Measurements from ENCODE around the gene LYPD6.

The LYPD6 gene

DNA sequence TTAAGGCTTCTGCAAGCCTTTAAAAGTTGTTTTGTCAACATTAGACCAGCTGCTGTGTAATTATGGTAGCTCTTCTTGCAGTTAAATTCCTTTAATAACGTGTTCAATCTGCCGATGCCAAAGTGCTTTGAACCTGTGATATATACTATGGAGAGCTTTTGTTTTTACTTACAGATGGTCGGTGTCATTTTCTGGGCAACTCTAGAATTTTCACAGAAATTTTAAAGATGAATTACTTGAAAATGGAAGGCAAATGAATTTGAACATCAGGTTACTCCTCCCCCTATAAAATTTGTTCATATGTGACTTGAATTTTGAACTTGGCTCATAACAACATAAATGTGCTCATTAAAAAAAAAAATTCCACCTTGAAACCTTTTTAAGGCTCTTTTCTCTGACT is 23.0 kb downstream of the LYPD6 start:
- no peaks in the 10 kb centered on the region for H3K4me1 ChIP-seq (ENCODE audit: control insufficient read depth, insufficient read depth, low read length)
- H3K27me3 ChIP-seq (ENCODE audit: control insufficient read depth, insufficient read depth, low read length), result no peaks in the 10 kb centered on the region
- H3K36me3 ChIP-seq (ENCODE audit: control insufficient read depth, insufficient read depth, low read length), result no peaks in the 10 kb centered on the region
- H3K9ac ChIP-seq (ENCODE audit: low read depth, low read length), result no peak overlapping the region
- H3K9me3 ChIP-seq (ENCODE audit: control insufficient read depth, insufficient read depth, low read length), result no peaks in the 10 kb centered on the region
- H3K4me3 ChIP-seq (ENCODE audit: low read depth, low read length), result no peak overlapping the region

DNA sequence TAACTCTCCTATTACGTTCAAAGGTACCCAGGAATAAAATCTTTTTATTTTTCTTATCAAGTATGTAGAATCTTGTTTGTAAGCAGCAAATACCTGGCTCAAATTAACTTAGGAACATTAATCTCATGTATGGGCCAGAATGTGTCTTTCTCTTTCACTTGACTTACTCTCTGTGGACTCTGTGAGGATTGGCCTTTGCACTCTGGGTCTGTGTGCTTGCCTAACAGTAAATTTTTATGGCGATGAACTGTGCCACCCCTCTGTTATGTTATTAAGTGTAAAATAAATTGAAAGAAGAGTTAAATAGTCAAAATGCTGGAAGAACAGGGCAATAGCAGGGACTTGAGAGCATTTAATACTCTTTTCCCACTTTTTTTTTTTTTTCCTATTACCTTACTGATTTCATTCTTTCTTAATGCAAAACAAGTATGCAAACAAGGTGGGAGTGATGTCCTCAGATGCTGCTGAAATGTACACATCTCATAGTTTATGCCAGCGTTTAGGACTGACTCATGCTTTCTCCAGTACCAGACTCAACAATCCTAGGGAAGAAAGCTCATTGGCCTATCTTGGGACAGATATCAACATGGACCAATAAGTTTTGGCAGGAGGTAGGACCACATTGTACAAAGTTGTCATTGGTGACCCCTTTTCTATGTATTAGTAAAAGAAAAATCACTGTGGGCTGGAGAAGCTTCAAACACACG is 25.5 kb downstream of the LYPD6 start:
- H3K9me3 ChIP-seq (ENCODE audit: control insufficient read depth, insufficient read depth, low read length), result no peaks in the 10 kb centered on the region
- no peaks in the 10 kb centered on the region for H3K27me3 ChIP-seq (ENCODE audit: control insufficient read depth, insufficient read depth, low read length)
- peaks cover 3% of the 10 kb centered on the region for H3K4me1 ChIP-seq (ENCODE audit: control insufficient read depth, insufficient read depth, low read length)
- H3K4me3 ChIP-seq (ENCODE audit: low read depth, low read length), result no peak overlapping the region
- no peaks in the 10 kb centered on the region for H3K36me3 ChIP-seq (ENCODE audit: control insufficient read depth, insufficient read depth, low read length)
- H3K9ac ChIP-seq (ENCODE audit: low read depth, low read length), result no peak overlapping the region

DNA sequence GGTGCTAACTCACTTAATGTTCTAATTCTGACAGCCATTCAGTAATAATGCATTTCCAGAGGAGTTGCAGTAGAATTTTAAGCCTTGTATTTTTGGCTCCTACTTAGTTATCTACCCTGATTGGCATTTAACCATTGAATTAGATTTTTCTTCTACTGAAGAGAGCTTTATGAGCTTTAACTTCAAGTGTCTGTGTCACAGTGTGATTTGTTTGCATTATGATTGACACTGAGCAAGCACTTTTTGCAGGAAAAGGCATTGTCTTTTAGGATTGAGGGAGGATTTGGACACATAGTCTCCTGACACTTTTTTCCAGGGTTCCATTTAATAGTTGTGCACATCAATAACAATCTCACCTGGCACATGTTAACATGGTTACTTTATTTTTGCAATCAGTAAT is 26.7 kb downstream of the LYPD6 start:
- no peak overlapping the region for H3K9ac ChIP-seq (ENCODE audit: low read depth, low read length)
- no peaks in the 10 kb centered on the region for H3K9me3 ChIP-seq (ENCODE audit: control insufficient read depth, insufficient read depth, low read length)
- H3K27me3 ChIP-seq (ENCODE audit: control insufficient read depth, insufficient read depth, low read length), result no peaks in the 10 kb centered on the region
- no peak overlapping the region for H3K4me3 ChIP-seq (ENCODE audit: low read depth, low read length)
- no peaks in the 10 kb centered on the region for H3K36me3 ChIP-seq (ENCODE audit: control insufficient read depth, insufficient read depth, low read length)
- H3K4me1 ChIP-seq (ENCODE audit: control insufficient read depth, insufficient read depth, low read length), result peaks cover 3% of the 10 kb centered on the region

DNA sequence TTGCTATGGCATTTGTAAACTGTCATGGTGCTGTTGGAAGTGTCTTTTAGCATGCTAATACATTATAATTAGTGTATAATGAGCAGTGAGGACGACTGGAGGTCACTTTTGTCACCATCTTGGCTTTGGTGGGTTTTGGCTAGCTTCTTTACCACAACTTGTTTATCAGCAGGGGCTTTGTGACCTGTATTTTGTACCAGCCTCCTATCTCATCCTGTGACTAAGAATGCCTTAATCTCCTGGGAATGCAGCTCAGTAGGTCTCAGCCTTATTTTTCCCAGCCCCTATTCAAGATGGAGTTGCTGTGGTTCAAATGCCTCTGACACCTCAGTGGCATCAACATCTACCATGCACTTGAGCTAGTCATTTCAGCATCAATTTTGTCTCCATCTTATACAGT is 29.7 kb downstream of the LYPD6 start:
- H3K4me1 ChIP-seq (ENCODE audit: control insufficient read depth, insufficient read depth, low read length), result peaks cover 10% of the 10 kb centered on the region
- H3K9ac ChIP-seq (ENCODE audit: low read depth, low read length), result no peak overlapping the region
- H3K36me3 ChIP-seq (ENCODE audit: control insufficient read depth, insufficient read depth, low read length), result no peaks in the 10 kb centered on the region
- H3K4me3 ChIP-seq (ENCODE audit: low read depth, low read length), result no peak overlapping the region
- no peaks in the 10 kb centered on the region for H3K9me3 ChIP-seq (ENCODE audit: control insufficient read depth, insufficient read depth, low read length)
- no peaks in the 10 kb centered on the region for H3K27me3 ChIP-seq (ENCODE audit: control insufficient read depth, insufficient read depth, low read length)

DNA sequence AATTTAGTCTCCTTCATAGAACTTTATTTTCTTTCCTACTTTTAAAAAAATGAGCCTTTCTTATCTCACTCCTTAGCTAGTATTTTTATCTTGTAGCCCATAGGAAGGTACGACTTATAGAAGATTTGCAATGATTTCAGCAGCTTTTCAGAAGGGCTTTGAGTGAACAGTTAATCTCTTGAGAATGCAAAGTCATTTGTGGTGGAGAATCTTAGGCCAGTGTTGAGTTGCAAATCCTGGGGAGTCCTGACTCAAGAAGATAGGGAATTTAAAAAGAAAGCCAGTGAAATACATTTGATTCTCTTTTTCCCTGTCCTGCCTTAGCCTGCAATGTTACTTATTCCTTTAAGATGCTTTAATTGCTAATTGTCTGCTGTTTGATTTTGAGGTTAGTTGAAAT is 33.6 kb downstream of the LYPD6 start:
- H3K9ac ChIP-seq (ENCODE audit: low read depth, low read length), result no peak overlapping the region
- H3K27me3 ChIP-seq (ENCODE audit: control insufficient read depth, insufficient read depth, low read length), result no peaks in the 10 kb centered on the region
- no peaks in the 10 kb centered on the region for H3K9me3 ChIP-seq (ENCODE audit: control insufficient read depth, insufficient read depth, low read length)
- H3K36me3 ChIP-seq (ENCODE audit: control insufficient read depth, insufficient read depth, low read length), result no peaks in the 10 kb centered on the region
- H3K4me3 ChIP-seq (ENCODE audit: low read depth, low read length), result no peak overlapping the region
- peaks cover 15% of the 10 kb centered on the region for H3K4me1 ChIP-seq (ENCODE audit: control insufficient read depth, insufficient read depth, low read length)

DNA sequence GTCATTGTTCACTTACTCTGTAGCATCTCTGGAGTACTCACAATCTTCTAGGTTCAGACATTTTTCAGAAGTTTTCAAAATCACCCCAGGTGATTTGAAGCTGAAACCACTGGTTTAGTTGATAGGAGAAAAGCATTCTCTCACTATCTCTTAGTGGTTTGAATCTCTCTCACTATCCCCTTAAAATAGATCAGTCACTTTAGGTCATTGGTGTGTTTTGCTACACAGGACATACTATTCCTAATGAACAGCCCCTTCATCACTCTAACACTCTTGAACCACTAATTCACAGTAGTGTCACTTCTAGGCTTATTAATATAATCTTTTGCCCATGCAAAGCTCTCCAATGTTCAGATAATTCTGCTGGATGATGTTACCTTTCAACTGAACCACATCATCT is 34.5 kb downstream of the LYPD6 start:
- no peaks in the 10 kb centered on the region for H3K27me3 ChIP-seq (ENCODE audit: control insufficient read depth, insufficient read depth, low read length)
- peaks cover 15% of the 10 kb centered on the region for H3K4me1 ChIP-seq (ENCODE audit: control insufficient read depth, insufficient read depth, low read length)
- H3K9ac ChIP-seq (ENCODE audit: low read depth, low read length), result no peak overlapping the region
- H3K36me3 ChIP-seq (ENCODE audit: control insufficient read depth, insufficient read depth, low read length), result no peaks in the 10 kb centered on the region
- no peak overlapping the region for H3K4me3 ChIP-seq (ENCODE audit: low read depth, low read length)
- H3K9me3 ChIP-seq (ENCODE audit: control insufficient read depth, insufficient read depth, low read length), result no peaks in the 10 kb centered on the region

DNA sequence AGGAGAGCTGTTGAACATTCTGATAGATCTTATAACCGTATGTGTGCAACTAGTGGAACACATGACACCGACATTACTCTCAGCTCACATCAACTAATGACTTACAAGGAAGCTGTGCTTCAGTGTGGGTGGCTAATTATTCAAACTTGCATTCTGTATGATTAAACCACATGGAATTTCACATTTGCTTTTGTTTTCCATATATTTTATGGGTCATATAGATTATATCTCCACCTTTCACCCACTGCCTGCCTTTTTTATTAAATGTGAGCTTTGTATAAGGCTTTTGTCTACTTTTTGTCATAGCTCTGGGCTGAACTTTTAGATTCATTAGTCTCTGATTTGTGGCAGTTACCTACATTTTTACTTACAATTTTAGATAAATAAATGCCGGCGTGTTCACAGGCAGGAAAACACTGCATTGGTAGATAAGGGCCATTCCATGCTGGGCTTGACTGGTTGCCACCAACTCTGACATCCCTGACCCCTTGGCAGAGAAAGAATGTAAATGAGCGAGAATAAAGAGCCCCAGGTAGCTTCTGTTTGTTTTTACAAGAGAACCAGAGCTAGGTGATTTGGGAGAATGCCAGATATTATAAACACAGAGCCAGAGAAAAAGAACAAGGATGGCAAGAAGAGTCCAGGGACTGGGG is 35.7 kb downstream of the LYPD6 start:
- no peaks in the 10 kb centered on the region for H3K36me3 ChIP-seq (ENCODE audit: control insufficient read depth, insufficient read depth, low read length)
- H3K9ac ChIP-seq (ENCODE audit: low read depth, low read length), result no peak overlapping the region
- H3K9me3 ChIP-seq (ENCODE audit: control insufficient read depth, insufficient read depth, low read length), result no peaks in the 10 kb centered on the region
- H3K4me3 ChIP-seq (ENCODE audit: low read depth, low read length), result no peak overlapping the region
- H3K4me1 ChIP-seq (ENCODE audit: control insufficient read depth, insufficient read depth, low read length), result peaks cover 12% of the 10 kb centered on the region
- no peaks in the 10 kb centered on the region for H3K27me3 ChIP-seq (ENCODE audit: control insufficient read depth, insufficient read depth, low read length)

DNA sequence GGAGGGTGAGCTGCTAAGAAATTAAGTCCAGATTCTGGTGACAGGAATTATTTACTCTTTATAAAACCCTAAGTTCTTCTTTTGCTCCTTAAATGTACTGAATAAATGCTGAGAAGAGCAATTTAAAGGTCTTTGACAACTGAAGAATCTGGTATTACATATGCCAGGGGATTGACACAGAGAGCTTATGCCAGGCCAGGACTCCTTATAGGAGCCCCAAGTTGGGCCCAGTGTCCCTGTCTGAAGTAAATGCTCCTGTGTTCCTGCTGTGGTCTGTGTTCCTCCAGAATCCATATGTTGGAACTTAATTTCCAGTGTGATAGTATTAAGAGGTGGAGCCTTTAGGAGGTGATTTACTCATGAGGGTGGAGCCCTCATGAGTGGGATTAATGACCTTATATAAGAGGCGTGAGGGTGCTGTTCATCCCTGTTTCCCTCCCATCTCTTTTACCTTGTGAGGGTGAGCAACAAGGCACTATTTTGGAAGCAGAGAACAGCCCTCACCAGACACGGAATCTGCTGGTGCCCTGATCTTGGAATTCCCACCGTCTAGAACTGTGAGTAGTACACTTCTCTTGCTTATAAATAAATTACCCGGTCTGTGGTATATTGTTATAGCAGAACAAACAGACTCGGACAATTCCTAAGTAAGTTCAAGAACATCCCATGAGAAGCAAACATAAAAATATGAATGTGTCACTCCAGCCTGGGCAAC is 39.8 kb downstream of the LYPD6 start:
- no peaks in the 10 kb centered on the region for H3K9me3 ChIP-seq (ENCODE audit: control insufficient read depth, insufficient read depth, low read length)
- no peak overlapping the region for H3K4me3 ChIP-seq (ENCODE audit: low read depth, low read length)
- H3K9ac ChIP-seq (ENCODE audit: low read depth, low read length), result no peak overlapping the region
- H3K4me1 ChIP-seq (ENCODE audit: control insufficient read depth, insufficient read depth, low read length), result peaks cover 6% of the 10 kb centered on the region
- no peaks in the 10 kb centered on the region for H3K36me3 ChIP-seq (ENCODE audit: control insufficient read depth, insufficient read depth, low read length)
- no peaks in the 10 kb centered on the region for H3K27me3 ChIP-seq (ENCODE audit: control insufficient read depth, insufficient read depth, low read length)

DNA sequence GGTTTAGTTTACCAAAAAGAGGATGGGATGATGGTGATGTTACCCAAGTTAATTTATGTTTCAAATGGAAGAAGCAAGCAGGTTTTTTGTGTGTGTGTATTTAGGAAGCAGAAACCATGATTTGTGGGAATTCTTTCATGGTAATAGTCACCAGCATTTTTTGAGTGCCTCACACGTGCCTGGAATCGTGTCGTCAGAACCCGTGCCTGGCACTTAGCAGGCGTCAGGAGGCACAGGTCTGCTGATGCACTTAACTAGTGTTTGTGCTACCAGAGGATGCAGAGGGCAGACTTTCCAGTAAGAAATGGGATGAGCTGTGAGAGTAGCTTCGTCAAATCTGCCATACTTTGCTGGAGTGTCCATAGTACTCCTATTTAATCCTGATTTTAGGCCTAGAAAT is 41.1 kb downstream of the LYPD6 start:
- H3K9me3 ChIP-seq (ENCODE audit: control insufficient read depth, insufficient read depth, low read length), result no peaks in the 10 kb centered on the region
- no peaks in the 10 kb centered on the region for H3K36me3 ChIP-seq (ENCODE audit: control insufficient read depth, insufficient read depth, low read length)
- H3K4me3 ChIP-seq (ENCODE audit: low read depth, low read length), result no peak overlapping the region
- no peaks in the 10 kb centered on the region for H3K27me3 ChIP-seq (ENCODE audit: control insufficient read depth, insufficient read depth, low read length)
- H3K4me1 ChIP-seq (ENCODE audit: control insufficient read depth, insufficient read depth, low read length), result peaks cover under 1% of the 10 kb centered on the region
- H3K9ac ChIP-seq (ENCODE audit: low read depth, low read length), result no peak overlapping the region

DNA sequence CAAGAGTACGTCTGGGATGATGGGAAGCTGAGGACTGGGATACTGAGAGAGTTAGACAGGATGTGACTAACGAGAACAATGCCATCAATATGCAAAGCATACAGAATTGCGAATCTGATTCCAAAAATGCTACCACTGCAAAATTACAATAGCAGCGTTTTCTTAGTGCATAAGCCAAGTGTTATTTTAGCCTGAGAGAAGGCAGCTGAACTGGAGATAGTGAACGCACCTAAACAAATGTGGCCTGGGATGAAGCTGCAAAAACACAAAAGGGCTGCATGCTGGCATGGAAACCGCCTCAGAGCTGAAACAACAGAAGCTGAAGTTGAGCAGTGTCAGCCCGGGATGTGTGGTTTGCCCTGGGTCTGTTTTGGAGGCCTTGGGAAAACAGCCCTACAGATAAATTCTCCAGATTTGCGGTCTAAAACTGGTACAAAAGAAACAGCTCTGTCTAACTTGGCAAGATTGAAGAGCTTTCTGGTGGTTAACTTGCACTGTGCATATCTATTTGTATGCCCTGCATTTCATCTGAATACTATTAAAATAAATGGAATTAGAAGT is 45.5 kb downstream of the LYPD6 start:
- Histone ChIP-seq H3K4me1 (ENCODE audit: control insufficient read depth, insufficient read depth, low read length) (no peaks in the 10 kb centered on the region), H3K9me3 (ENCODE audit: control insufficient read depth, insufficient read depth, low read length) (no peaks in the 10 kb centered on the region), H3K9ac (ENCODE audit: low read depth, low read length) (no peak overlapping the region), H3K4me3 (ENCODE audit: low read depth, low read length) (no peak overlapping the region), H3K36me3 (ENCODE audit: control insufficient read depth, insufficient read depth, low read length) (no peaks in the 10 kb centered on the region), H3K27me3 (ENCODE audit: control insufficient read depth, insufficient read depth, low read length) (no peaks in the 10 kb centered on the region)

DNA sequence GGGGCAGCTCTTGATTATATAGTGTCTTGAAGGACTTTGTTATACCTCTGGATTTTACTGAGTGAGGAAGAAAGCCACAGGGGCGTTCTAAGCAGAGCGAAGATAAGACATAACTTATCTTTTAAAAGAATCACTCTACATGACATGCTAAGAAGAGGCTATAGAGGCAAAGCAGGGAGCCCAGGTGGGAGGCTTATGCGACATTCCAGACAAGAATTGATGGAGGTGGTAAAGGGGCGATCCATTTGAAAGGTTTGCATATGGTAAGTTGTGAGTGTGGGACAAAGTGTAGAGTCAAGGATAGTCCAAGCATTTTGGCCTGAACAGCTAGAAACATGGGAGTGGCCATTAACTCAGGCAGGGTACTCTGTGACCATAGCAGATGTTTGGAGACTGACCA is 49.8 kb downstream of the LYPD6 start:
- Histone ChIP-seq H3K4me3 (ENCODE audit: low read depth, low read length) (no peak overlapping the region), H3K27me3 (ENCODE audit: control insufficient read depth, insufficient read depth, low read length) (no peaks in the 10 kb centered on the region), H3K9me3 (ENCODE audit: control insufficient read depth, insufficient read depth, low read length) (no peaks in the 10 kb centered on the region), H3K36me3 (ENCODE audit: control insufficient read depth, insufficient read depth, low read length) (no peaks in the 10 kb centered on the region), H3K4me1 (ENCODE audit: control insufficient read depth, insufficient read depth, low read length) (no peaks in the 10 kb centered on the region), H3K9ac (ENCODE audit: low read depth, low read length) (no peak overlapping the region)

DNA sequence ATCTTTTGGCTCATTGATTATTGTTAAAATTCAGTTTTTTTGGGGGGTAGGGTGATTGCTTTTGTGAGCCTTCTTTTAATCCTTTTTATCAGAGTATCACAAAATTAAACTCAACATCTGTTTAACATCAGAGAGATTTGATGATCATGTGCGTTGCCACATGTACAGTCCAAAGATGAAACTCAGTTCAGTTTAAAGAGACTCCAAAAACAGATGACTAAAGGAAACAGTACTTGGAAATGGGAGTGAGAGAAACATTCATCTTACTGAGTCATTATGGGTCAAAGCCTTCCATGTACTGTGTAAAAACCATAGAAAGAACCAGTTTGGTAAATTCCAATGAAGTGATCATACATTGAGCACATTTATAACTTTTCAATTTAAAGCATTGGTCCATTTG is 53.0 kb downstream of the LYPD6 start:
- H3K36me3 ChIP-seq (ENCODE audit: control insufficient read depth, insufficient read depth, low read length), result no peaks in the 10 kb centered on the region
- no peaks in the 10 kb centered on the region for H3K27me3 ChIP-seq (ENCODE audit: control insufficient read depth, insufficient read depth, low read length)
- H3K4me3 ChIP-seq (ENCODE audit: low read depth, low read length), result no peak overlapping the region
- H3K9ac ChIP-seq (ENCODE audit: low read depth, low read length), result no peak overlapping the region
- no peaks in the 10 kb centered on the region for H3K4me1 ChIP-seq (ENCODE audit: control insufficient read depth, insufficient read depth, low read length)
- no peaks in the 10 kb centered on the region for H3K9me3 ChIP-seq (ENCODE audit: control insufficient read depth, insufficient read depth, low read length)

All from iPS-15b (cell line).